ENCODE measurements around the gene FAM3B. TPM values are rescaled to one million over a fixed set of nuclear protein-coding genes. Genes with fewer than 3 reads are reported as not detected.
"Not testable (repeated sequence)": the region's sequence is repeated elsewhere in the genome, so short reads cannot be mapped to it uniquely, and the experiment has no call there.

Gene FAM3B
- total and polyA plus RNA-seq, 12 donors, result 0.04 to 0.42 (median 0.30) TPM; not detected in 6

DNA sequence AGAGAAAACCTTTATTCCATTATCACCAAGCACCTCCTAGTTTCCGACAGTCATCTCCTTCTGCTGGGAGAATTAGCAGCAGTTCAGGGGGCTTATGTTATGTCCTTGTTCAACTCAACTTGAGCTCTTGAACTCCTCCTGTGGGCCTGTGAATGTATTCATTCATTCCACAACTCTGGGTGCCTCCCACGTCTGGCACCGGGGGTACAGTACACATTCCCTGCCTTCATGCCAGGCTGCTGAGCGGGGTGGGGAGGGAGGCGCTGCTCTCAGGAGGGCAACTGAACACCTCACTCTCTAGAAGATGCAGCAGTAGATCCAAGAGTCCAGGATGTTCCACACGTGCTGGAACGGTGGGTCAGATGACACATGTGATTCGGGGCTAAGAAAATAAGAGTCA lies 40.9 kb downstream of the FAM3B start:
- Histone ChIP-seq H3K4me1 (peaks cover 0 to 16% (median 5%) of the 10 kb centered on the region in 9 donors), H3K27me3 (peaks cover 0 to 9% (median 0%) of the 10 kb centered on the region in 7 donors), H3K4me3 (no peak overlapping the region), H3K27ac (no peak overlapping the region), H3K9me3 (no peaks in the 10 kb centered on the region), H3K36me3 (no peaks in the 10 kb centered on the region)
- 64 to 69% methylated on average over 8 of the region's 8 CpGs for WGBS, 2 donors
- intact Hi-C loops (cut with DNase I), result no loop called here
- ATAC-seq (no peak), DNase-seq (no peak)
- no peak for TF ChIP-seq CTCF (IDR thresholded peaks at IDR 0.05)

- H3K9me3 ChIP-seq, result no peaks in the 10 kb centered on the region
- no peak overlapping the region for H3K4me3 ChIP-seq
- no peak overlapping the region for H3K27ac ChIP-seq
- ATAC-seq (no peak), DNase-seq (no peak)
- intact Hi-C loops (cut with DNase I), result no loop called here
- no peak for TF ChIP-seq CTCF (IDR thresholded peaks at IDR 0.05)
- peaks cover 0 to 7% (median 0%) of the 10 kb centered on the region in 7 donors for H3K27me3 ChIP-seq
- H3K4me1 ChIP-seq, result peaks cover 0 to 25% (median 11%) of the 10 kb centered on the region in 9 donors
- 81 to 91% methylated on average over 9 of the region's 9 CpGs for WGBS, 2 donors
- H3K36me3 ChIP-seq, result peaks cover 0 to under 1% (median 0%) of the 10 kb centered on the region in 9 donors
Observed at GRCh38 chr21:41358193-41359166, 41.9 kb downstream of the FAM3B start.

GRCh38 chr21:41359286-41359685 lies 42.7 kb downstream of the FAM3B start:
- peaks cover 0 to 33% (median 17%) of the 10 kb centered on the region in 9 donors for H3K4me1 ChIP-seq
- no peak for ATAC-seq
- no peak for DNase-seq
- no peaks in the 10 kb centered on the region for H3K9me3 ChIP-seq
- 66 to 73% methylated on average over 12 of the region's 12 CpGs for WGBS, 2 donors
- intact Hi-C loops (cut with DNase I), result no loop called here
- TF ChIP-seq CTCF (IDR thresholded peaks at IDR 0.05), result no peak
- H3K36me3 ChIP-seq, result peaks cover 0 to 8% (median 0%) of the 10 kb centered on the region in 9 donors
- peaks cover 0 to 5% (median 0%) of the 10 kb centered on the region in 7 donors for H3K27me3 ChIP-seq
- no peak overlapping the region for H3K27ac ChIP-seq
- no peak overlapping the region for H3K4me3 ChIP-seq

- Histone ChIP-seq H3K4me1 (peaks cover 0 to 37% (median 17%) of the 10 kb centered on the region in 9 donors), H3K27ac (peak overlapping the region in 3 of 10 donors; percentile 94 to 96 (median 95)), H3K36me3 (peaks cover 0 to 13% (median 0%) of the 10 kb centered on the region in 9 donors)
- 80 to 95% methylated on average over 4 of the region's 4 CpGs for WGBS, 2 donors
- H3K9me3 ChIP-seq, H3K27me3 ChIP-seq, ATAC-seq, DNase-seq, H3K4me3 ChIP-seq: not testable (repeated sequence)
- intact Hi-C loops (cut with DNase I), result loop anchor here in 3 of 10 donors (10.0 kb wide), 1 partner anchor 65 kb away; the partner anchor contains the start of gene MX1 (in 3 of the 3)
Observed at GRCh38 chr21:41359754-41360071, 43.1 kb downstream of the FAM3B start.

Data from heart right ventricle (tissue), 16 donors.